Measurements from ENCODE around the gene LRRC1. TPM values are rescaled to one million over a fixed set of nuclear protein-coding genes. Genes with fewer than 3 reads are reported as not detected.

LRRC1 gene
- total RNA-seq, 2 experiments from 2014 or later: 2.3 to 3.1 TPM

- no peak overlapping the region for H3K4me3 Mint-ChIP-seq
- no peak overlapping the region for H3K27ac Mint-ChIP-seq
- POLR2A ChIA-PET: no interaction called here
- peaks cover 4% of the 10 kb centered on the region for H3K36me3 Mint-ChIP-seq (ENCODE audit: low read depth)
- intact Hi-C loops (cut with DNase I, micrococcal nuclease): no loop called here
- ATAC-seq (no peak), DNase-seq (no peak)
- CTCF ChIA-PET: no interaction called here
- no peaks in the 10 kb centered on the region for H3K9me3 Mint-ChIP-seq (ENCODE audit: low read depth)
- H3K27me3 Mint-ChIP-seq: no peaks in the 10 kb centered on the region
- H3K4me1 Mint-ChIP-seq: peaks cover 3% of the 10 kb centered on the region
Observed at GRCh38 chr6:53869964-53870363, 75.2 kb downstream of the LRRC1 start.

GRCh38 chr6:53873922-53874321 is 79.1 kb downstream of the LRRC1 start:
- H3K4me3 Mint-ChIP-seq: no peak overlapping the region
- intact Hi-C loops (cut with DNase I, micrococcal nuclease): no loop called here
- H3K27ac Mint-ChIP-seq: no peak overlapping the region
- no peaks in the 10 kb centered on the region for H3K27me3 Mint-ChIP-seq
- POLR2A ChIA-PET: no interaction called here
- DNase-seq (no peak), ATAC-seq (no peak)
- CTCF ChIA-PET: no interaction called here
- no peaks in the 10 kb centered on the region for H3K9me3 Mint-ChIP-seq (ENCODE audit: low read depth)
- H3K4me1 Mint-ChIP-seq: peaks cover 3% of the 10 kb centered on the region
- peaks cover 4% of the 10 kb centered on the region for H3K36me3 Mint-ChIP-seq (ENCODE audit: low read depth)

GRCh38 chr6:53874964-53875363 is 80.2 kb downstream of the LRRC1 start:
- no peak for DNase-seq
- ATAC-seq: no peak
- Mint-ChIP-seq H3K4me3 (no peak overlapping the region), H3K36me3 (ENCODE audit: low read depth) (peaks cover 4% of the 10 kb centered on the region), H3K27ac (no peak overlapping the region), H3K27me3 (no peaks in the 10 kb centered on the region), H3K9me3 (ENCODE audit: low read depth) (no peaks in the 10 kb centered on the region), H3K4me1 (peaks cover 3% of the 10 kb centered on the region)
- intact Hi-C loops (cut with DNase I, micrococcal nuclease): no loop called here
- CTCF ChIA-PET: interaction anchor here (0.6 kb wide), 1 partner anchor 33 kb away, joined by 5 read pairs; no protein-coding TSS in a partner anchor
- POLR2A ChIA-PET: no interaction called here

GRCh38 chr6:53877151-53877550 is 82.3 kb downstream of the LRRC1 start:
- H3K9me3 Mint-ChIP-seq (ENCODE audit: low read depth): no peaks in the 10 kb centered on the region
- no peak for ATAC-seq
- intact Hi-C loops (cut with DNase I, micrococcal nuclease): no loop called here
- no peak overlapping the region for H3K27ac Mint-ChIP-seq
- CTCF ChIA-PET: no interaction called here
- no peak for DNase-seq
- H3K4me3 Mint-ChIP-seq: no peak overlapping the region
- no peaks in the 10 kb centered on the region for H3K4me1 Mint-ChIP-seq
- H3K27me3 Mint-ChIP-seq: no peaks in the 10 kb centered on the region
- peaks cover 2% of the 10 kb centered on the region for H3K36me3 Mint-ChIP-seq (ENCODE audit: low read depth)
- POLR2A ChIA-PET: no interaction called here

- no peak for ATAC-seq
- POLR2A ChIA-PET: no interaction called here
- Mint-ChIP-seq H3K27ac (no peak overlapping the region), H3K36me3 (ENCODE audit: low read depth) (no peaks in the 10 kb centered on the region), H3K4me3 (no peak overlapping the region), H3K27me3 (no peaks in the 10 kb centered on the region), H3K4me1 (no peaks in the 10 kb centered on the region), H3K9me3 (ENCODE audit: low read depth) (no peaks in the 10 kb centered on the region)
- DNase-seq: no peak
- intact Hi-C loops (cut with DNase I, micrococcal nuclease): no loop called here
- CTCF ChIA-PET: interaction anchor here (1.2 kb wide), 1 partner anchor 8 kb away, joined by 3 read pairs; no protein-coding TSS in a partner anchor
Observed at GRCh38 chr6:53878808-53879207, 84.0 kb downstream of the LRRC1 start.

GRCh38 chr6:53879608-53880007 is 84.8 kb downstream of the LRRC1 start:
- H3K36me3 Mint-ChIP-seq (ENCODE audit: low read depth): no peaks in the 10 kb centered on the region
- no peak overlapping the region for H3K4me3 Mint-ChIP-seq
- ChIA-PET POLR2A (no interaction called here), CTCF (no interaction called here)
- H3K4me1 Mint-ChIP-seq: no peaks in the 10 kb centered on the region
- ATAC-seq: no peak
- H3K9me3 Mint-ChIP-seq (ENCODE audit: low read depth): no peaks in the 10 kb centered on the region
- H3K27ac Mint-ChIP-seq: no peak overlapping the region
- no peaks in the 10 kb centered on the region for H3K27me3 Mint-ChIP-seq
- DNase-seq: no peak
- intact Hi-C loops (cut with DNase I, micrococcal nuclease): no loop called here

- H3K9me3 Mint-ChIP-seq (ENCODE audit: low read depth): no peaks in the 10 kb centered on the region
- H3K27me3 Mint-ChIP-seq: no peaks in the 10 kb centered on the region
- ATAC-seq (no peak), DNase-seq (no peak)
- H3K36me3 Mint-ChIP-seq (ENCODE audit: low read depth): no peaks in the 10 kb centered on the region
- ChIA-PET CTCF (interaction anchor here (1.0 kb wide), 1 partner anchor 9 kb away, joined by 3 read pairs; no protein-coding TSS in a partner anchor), POLR2A (no interaction called here)
- intact Hi-C loops (cut with DNase I, micrococcal nuclease): no loop called here
- H3K4me1 Mint-ChIP-seq: no peaks in the 10 kb centered on the region
- H3K4me3 Mint-ChIP-seq: no peak overlapping the region
- H3K27ac Mint-ChIP-seq: no peak overlapping the region
Observed at GRCh38 chr6:53887316-53887715, 92.5 kb downstream of the LRRC1 start.

GRCh38 chr6:53888931-53889330 is 94.1 kb downstream of the LRRC1 start:
- POLR2A ChIA-PET: no interaction called here
- no peaks in the 10 kb centered on the region for H3K9me3 Mint-ChIP-seq (ENCODE audit: low read depth)
- H3K4me1 Mint-ChIP-seq: peaks cover 3% of the 10 kb centered on the region
- no peak overlapping the region for H3K27ac Mint-ChIP-seq
- DNase-seq (no peak), ATAC-seq (no peak)
- H3K27me3 Mint-ChIP-seq: no peaks in the 10 kb centered on the region
- H3K36me3 Mint-ChIP-seq (ENCODE audit: low read depth): no peaks in the 10 kb centered on the region
- CTCF ChIA-PET: interaction anchor here (1.0 kb wide), 1 partner anchor 68 kb away, joined by 3 read pairs; no protein-coding TSS in a partner anchor
- H3K4me3 Mint-ChIP-seq: no peak overlapping the region
- intact Hi-C loops (cut with DNase I, micrococcal nuclease): no loop called here

GRCh38 chr6:53889365-53889764 is 94.6 kb downstream of the LRRC1 start:
- ChIA-PET POLR2A (no interaction called here), CTCF (interaction anchor here (1.0 kb wide), 1 partner anchor 67 kb away, joined by 3 read pairs; no protein-coding TSS in a partner anchor)
- H3K27ac Mint-ChIP-seq: no peak overlapping the region
- ATAC-seq (no peak), DNase-seq (no peak)
- H3K4me1 Mint-ChIP-seq: peaks cover 7% of the 10 kb centered on the region
- no peaks in the 10 kb centered on the region for H3K9me3 Mint-ChIP-seq (ENCODE audit: low read depth)
- no peaks in the 10 kb centered on the region for H3K36me3 Mint-ChIP-seq (ENCODE audit: low read depth)
- intact Hi-C loops (cut with DNase I, micrococcal nuclease): no loop called here
- no peaks in the 10 kb centered on the region for H3K27me3 Mint-ChIP-seq
- H3K4me3 Mint-ChIP-seq: no peak overlapping the region

- no peak overlapping the region for H3K27ac Mint-ChIP-seq
- H3K9me3 Mint-ChIP-seq (ENCODE audit: low read depth): no peaks in the 10 kb centered on the region
- peak; percentile 37 for ATAC-seq
- H3K36me3 Mint-ChIP-seq (ENCODE audit: low read depth): no peaks in the 10 kb centered on the region
- POLR2A ChIA-PET: no interaction called here
- no peaks in the 10 kb centered on the region for H3K27me3 Mint-ChIP-seq
- no peak overlapping the region for H3K4me3 Mint-ChIP-seq
- no peak for DNase-seq
- peaks cover 8% of the 10 kb centered on the region for H3K4me1 Mint-ChIP-seq
- intact Hi-C loops (cut with DNase I, micrococcal nuclease): no loop called here
- CTCF ChIA-PET: no interaction called here
Observed at GRCh38 chr6:53892707-53893106, 97.9 kb downstream of the LRRC1 start.

GRCh38 chr6:53894091-53894490 is 99.3 kb downstream of the LRRC1 start:
- Mint-ChIP-seq H3K27me3 (no peaks in the 10 kb centered on the region), H3K4me1 (peaks cover 8% of the 10 kb centered on the region), H3K27ac (no peak overlapping the region), H3K36me3 (ENCODE audit: low read depth) (peaks cover 4% of the 10 kb centered on the region), H3K9me3 (ENCODE audit: low read depth) (no peaks in the 10 kb centered on the region), H3K4me3 (no peak overlapping the region)
- DNase-seq (peak; percentile 76), ATAC-seq (peak; percentile 94)
- intact Hi-C loops (cut with DNase I, micrococcal nuclease): no loop called here
- ChIA-PET CTCF (no interaction called here), POLR2A (interaction anchor here (0.6 kb wide), 1 partner anchor 150 kb away, joined by 3 read pairs; no protein-coding TSS in a partner anchor)

- no peak for ATAC-seq
Observed at GRCh38 chr6:53896196-53896595, 101.4 kb downstream of the LRRC1 start.

More at GRCh38 chr6:53896196-53896595, 101.4 kb downstream of the LRRC1 start:
- Mint-ChIP-seq H3K4me1 (peaks cover 8% of the 10 kb centered on the region), H3K36me3 (ENCODE audit: low read depth) (peaks cover 4% of the 10 kb centered on the region), H3K27ac (no peak overlapping the region), H3K9me3 (ENCODE audit: low read depth) (no peaks in the 10 kb centered on the region), H3K4me3 (no peak overlapping the region), H3K27me3 (no peaks in the 10 kb centered on the region)
- no peak for DNase-seq
- ChIA-PET CTCF (interaction anchor here (1.4 kb wide), 1 partner anchor 59 kb away, joined by 4 read pairs; no protein-coding TSS in a partner anchor), POLR2A (no interaction called here)
- intact Hi-C loops (cut with DNase I, micrococcal nuclease): no loop called here
